H9 (cell line): ENCODE measurements around the gene PRKAG2. TPM values are rescaled to one million over a fixed set of nuclear protein-coding genes. Genes with fewer than 3 reads are reported as not detected.

Experiments
- DNase-seq: peaks from one replicate; pipeline ENCODE4 v3.0.0-alpha.2; 2017
- H2AFZ ChIP-seq: one replicate; pipeline ENCODE4 v1.6.1; 2013; ENCODE audit warnings: mild to moderate bottlenecking, low read length, control low read depth, moderate library complexity
- H2AK5ac ChIP-seq: 2 replicates; pipeline ENCODE4 v1.6.1; 2013; ENCODE audit warnings: low read length, control low read depth, mixed read lengths; ENCODE audit not compliant: insufficient read length
- H2BK120ac ChIP-seq: one replicate; pipeline ENCODE4 v1.6.1; 2013; ENCODE audit warnings: low read depth, mild to moderate bottlenecking, low read length, control low read depth, inconsistent platforms; ENCODE audit not compliant: poor library complexity, severe bottlenecking
- H2BK12ac ChIP-seq: 2 replicates; pipeline ENCODE4 v1.6.1; 2013; ENCODE audit warnings: low read length, control low read depth, mixed read lengths, low read depth; ENCODE audit not compliant: insufficient read length
- H2BK15ac ChIP-seq: 2 replicates; pipeline ENCODE4 v1.6.1; 2013; ENCODE audit warnings: low read depth, low read length, control low read depth
- H2BK20ac ChIP-seq: one replicate; pipeline ENCODE4 v1.6.1; 2013; ENCODE audit warnings: low read depth, mild to moderate bottlenecking, low read length, control low read depth, inconsistent platforms; ENCODE audit not compliant: poor library complexity, severe bottlenecking
- H2BK5ac ChIP-seq: 2 replicates; pipeline ENCODE4 v1.6.1; 2013; ENCODE audit warnings: low read length, control low read depth, mixed read lengths; ENCODE audit not compliant: insufficient read length
- H3K14ac ChIP-seq: 2 replicates; pipeline ENCODE4 v1.6.1; 2013; ENCODE audit warnings: low read length, control low read depth; ENCODE audit not compliant: insufficient read depth
- H3K18ac ChIP-seq: 2 replicates; pipeline ENCODE4 v1.6.1; 2013; ENCODE audit warnings: low read depth, mild to moderate bottlenecking, mixed read lengths, low read length, control low read depth; ENCODE audit not compliant: insufficient read length
- H3K23ac ChIP-seq: 2 replicates; pipeline ENCODE4 v1.6.1; 2013; ENCODE audit warnings: low read length, control low read depth, mixed read lengths, low read depth; ENCODE audit not compliant: insufficient read length
- H3K23me2 ChIP-seq: 2 replicates; pipeline ENCODE4 v1.6.1; 2013; ENCODE audit warnings: low read depth, mild to moderate bottlenecking, mixed read lengths, low read length, control low read depth; ENCODE audit not compliant: insufficient read length, poor library complexity, severe bottlenecking
- H3K27ac ChIP-seq: 2 replicates; pipeline ENCODE4 v1.5.1; 2013; ENCODE audit warnings: low read length, control low read depth, mixed read lengths, low read depth; ENCODE audit not compliant: insufficient read length
- H3K27me3 ChIP-seq: 2 replicates; pipeline ENCODE4 v1.6.1; 2013; ENCODE audit warnings: low read length, control low read depth, inconsistent platforms; ENCODE audit not compliant: insufficient read depth
- H3K4ac ChIP-seq: 2 replicates; pipeline ENCODE4 v1.6.1; 2013; ENCODE audit warnings: low read depth, mild to moderate bottlenecking, control low read depth, inconsistent platforms, low read length, moderate library complexity
- H3K4me1 ChIP-seq: 2 replicates; pipeline ENCODE4 v1.6.1; 2013; ENCODE audit warnings: low read length, control low read depth, inconsistent platforms; ENCODE audit not compliant: insufficient read depth
- H3K4me2 ChIP-seq: 2 replicates; pipeline ENCODE4 v1.6.1; 2013; ENCODE audit warnings: low read length, control low read depth, mixed read lengths; ENCODE audit not compliant: insufficient read length, insufficient read depth
- H3K56ac ChIP-seq: 2 replicates; pipeline ENCODE4 v1.6.1; 2013; ENCODE audit warnings: low read depth, mild to moderate bottlenecking, mixed read lengths, low read length, control low read depth; ENCODE audit not compliant: insufficient read length
- H3K79me1 ChIP-seq: 2 replicates; pipeline ENCODE4 v1.6.1; 2013; ENCODE audit warnings: low read depth, mild to moderate bottlenecking, moderate library complexity, low read length, control low read depth, inconsistent platforms; ENCODE audit not compliant: insufficient read depth, poor library complexity, severe bottlenecking
- H3K79me2 ChIP-seq: 2 replicates; pipeline ENCODE4 v1.6.1; 2013; ENCODE audit warnings: low read length, control low read depth, inconsistent platforms; ENCODE audit not compliant: insufficient read depth
- H3K9ac ChIP-seq: 2 replicates; pipeline ENCODE4 v1.6.1; 2013; ENCODE audit warnings: low read length, control low read depth, mixed read lengths; ENCODE audit not compliant: insufficient read length; ENCODE audit errors: extremely low read depth
- H3K9me3 ChIP-seq: one replicate; pipeline ENCODE4 v1.6.1; 2013; ENCODE audit warnings: low read depth, low read length, inconsistent platforms; ENCODE audit not compliant: control insufficient read depth
- H3T11ph ChIP-seq: one replicate; pipeline ENCODE4 v1.6.1; 2013; ENCODE audit warnings: mild to moderate bottlenecking, low read length, control low read depth, inconsistent platforms
- H4K20me1 ChIP-seq: one replicate; pipeline ENCODE4 v1.6.1; 2013; ENCODE audit not compliant: control insufficient read depth, insufficient read length, insufficient read depth
- H4K5ac ChIP-seq: 2 replicates; pipeline ENCODE4 v1.6.1; 2013; ENCODE audit warnings: low read depth, mild to moderate bottlenecking, mixed read lengths, low read length, control low read depth; ENCODE audit not compliant: insufficient read length
- H4K8ac ChIP-seq: replicated peaks from 2 replicates; pipeline ENCODE4 v1.6.1; 2013; ENCODE audit warnings: low read length, control low read depth, mixed read lengths, low read depth; ENCODE audit not compliant: insufficient read length
- H4K91ac ChIP-seq: 2 replicates; pipeline ENCODE4 v1.6.1; 2013; ENCODE audit warnings: low read depth, mild to moderate bottlenecking, moderate library complexity, mixed read lengths, low read length, control low read depth; ENCODE audit not compliant: insufficient read length
- H3K27ac Mint-ChIP-seq, 3 experiments: 2 replicates in 2 of 3; 3 replicates in 1 of 3; pipeline ENCODE4 v1.8.0; 2020 to 2021; ENCODE audit warnings: mixed read lengths in 3 of 3, mild to moderate bottlenecking in 1 of 3, moderate library complexity in 1 of 3
- H3K27me3 Mint-ChIP-seq: 2 replicates; pipeline ENCODE4 v1.8.0; 2021; ENCODE audit warnings: low read depth, mild to moderate bottlenecking, moderate library complexity, mixed read lengths
- H3K36me3 Mint-ChIP-seq, 3 experiments: 2 replicates in 2 of 3; 3 replicates in 1 of 3; pipeline ENCODE4 v1.8.0; 2020 to 2021; ENCODE audit warnings: low read depth in 3 of 3, mixed read lengths in 3 of 3; ENCODE audit not compliant: insufficient read depth in 1 of 3
- H3K4me1 Mint-ChIP-seq, 2 experiments: 2 replicates each; pipeline ENCODE4 v1.8.0; 2020; ENCODE audit warnings: mixed read lengths in 2 of 2
- H3K4me3 Mint-ChIP-seq, 2 experiments: 2 replicates in 1 of 2; 3 replicates in 1 of 2; pipeline ENCODE4 v1.8.0; 2020 to 2021; ENCODE audit warnings: mild to moderate bottlenecking in 2 of 2, mixed read lengths in 2 of 2, moderate library complexity in 1 of 2
- H3K9me3 Mint-ChIP-seq, 2 experiments: 2 replicates in 1 of 2; 3 replicates in 1 of 2; pipeline ENCODE4 v1.8.0; 2020; ENCODE audit warnings: mild to moderate bottlenecking in 2 of 2, mixed read lengths in 2 of 2, moderate library complexity in 1 of 2
- CTCF ChIP-seq: fragments of 200-600 bp; sonication (generic); conservative IDR thresholded peaks from 3 replicates; pipeline ENCODE4 v1.8.0; 2021; ENCODE audit warnings: antibody characterized with exemption, mild to moderate bottlenecking
- WGBS: extraction: QIAGEN DNeasy Blood & Tissue Kit; methylation state at CpG from one replicate; pipeline ENCODE4 v1.1.7; 2013; ENCODE audit warnings: missing lambda C conversion rate, low lambda C conversion rate, mixed read lengths; ENCODE audit not compliant: insufficient read length; ENCODE audit errors: extremely low coverage; 5-methylcytosine and 5-hydroxymethylcytosine counted together
- total RNA-seq: library from RNA; stranded (reverse); gene quantifications from 2 replicates; pipeline ENCODE4 v1.2.1, GENCODE V29; 2021

Gene PRKAG2
- total RNA-seq, 1 experiment from 2014 or later = 11.8 TPM

- Histone ChIP-seq H3K79me2 (no peaks in the 10 kb centered on the region), H3K9ac (no peak overlapping the region), H2BK15ac (no peak overlapping the region), H4K8ac (no peak overlapping the region), H3K14ac (no peak overlapping the region), H3K4me2 (no peak overlapping the region), H3T11ph (no peak overlapping the region), H3K9me3 (no peaks in the 10 kb centered on the region), H3K27me3 (no peaks in the 10 kb centered on the region), H3K18ac (no peak overlapping the region), H4K91ac (no peak overlapping the region), H2BK120ac (no peak overlapping the region), H2BK5ac (no peak overlapping the region), H3K23me2 (no peaks in the 10 kb centered on the region), H3K4me1 (no peaks in the 10 kb centered on the region), H2BK12ac (no peak overlapping the region), H2AFZ (no peak overlapping the region), H3K56ac (no peak overlapping the region), H2BK20ac (no peak overlapping the region), H4K20me1 (no peaks in the 10 kb centered on the region), H3K79me1 (no peaks in the 10 kb centered on the region), H3K27ac (no peak overlapping the region), H3K23ac (no peak overlapping the region), H2AK5ac (no peak overlapping the region), H4K5ac (no peak overlapping the region), H3K4ac (no peak overlapping the region)
- WGBS = no CpG with 5 or more reads among the region's 22 CpGs
- Mint-ChIP-seq H3K27me3 (peaks cover 2% of the 10 kb centered on the region; the same call in 1 of the 2 replicates), H3K4me1 (peaks cover under 1% of the 10 kb centered on the region in 2 experiments; a peak in 2 of 4 replicates), H3K9me3 (no peaks in the 10 kb centered on the region), H3K36me3 (no peaks in the 10 kb centered on the region; a peak in 1 of 7 replicates), H3K27ac (no peak overlapping the region), H3K4me3 (no peak overlapping the region)
- no peak for DNase-seq
- no peak for TF ChIP-seq CTCF
Observed at GRCh38 chr7:151724920-151725584, 151.9 kb downstream of the PRKAG2 start.
